Fibroblast of mammary gland (primary cell): ENCODE measurements around the gene HCFC1R1.

ENCODE experiments used
- DNase-seq: peaks from one replicate; pipeline ENCODE4 v3.0.0-alpha.2; 2010; ENCODE audit warnings: low read depth
- H3K4me3 ChIP-seq: 2 replicates; pipeline ENCODE4 v1.5.1; 2011; ENCODE audit warnings: low read depth, mild to moderate bottlenecking, low read length, moderate library complexity; ENCODE audit not compliant: control insufficient read depth
- TF ChIP-seq, protein P1 (sequence below): conservative IDR thresholded peaks from 2 replicates; pipeline ENCODE4 v1.5.1; 2011; ENCODE audit warnings: low read depth, low read length, inconsistent platforms; ENCODE audit not compliant: control insufficient read depth, insufficient read depth

HCFC1R1 gene

DNA sequence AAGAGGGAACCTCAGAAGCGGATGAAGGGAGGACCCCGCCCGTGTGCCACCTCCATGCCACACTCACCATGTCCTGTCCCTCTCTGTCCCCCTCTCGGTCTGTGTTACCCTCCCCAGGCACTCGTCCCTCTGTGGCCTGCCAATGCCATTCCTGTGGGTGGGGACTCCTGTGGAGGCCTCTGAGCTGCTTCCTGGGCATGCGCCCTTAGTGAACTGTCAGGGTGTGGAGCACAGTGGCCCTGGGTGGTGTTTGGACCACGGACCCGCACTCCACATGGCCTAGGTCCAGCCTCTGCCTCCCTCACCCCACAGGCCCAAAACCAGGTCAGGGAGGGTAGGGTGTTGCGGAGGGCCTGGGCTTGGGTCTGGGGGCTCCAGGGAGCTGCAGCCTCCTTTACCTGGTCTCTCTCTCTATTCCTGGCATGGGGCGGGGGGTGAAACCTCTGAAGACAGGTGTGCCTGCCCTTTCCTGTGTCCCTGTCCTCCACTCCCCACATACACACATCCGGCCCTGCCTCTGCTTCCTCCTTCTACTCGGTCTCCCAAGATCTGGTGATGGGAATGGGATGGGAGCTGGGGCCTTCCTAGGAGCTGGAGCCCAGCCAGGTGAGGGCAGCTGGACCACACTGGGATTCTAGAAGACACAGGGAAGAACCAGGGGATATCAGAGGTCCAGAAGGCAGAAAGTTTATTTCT, 32.0 kb downstream of the HCFC1R1 start:
- TF ChIP-seq, protein P1, sequence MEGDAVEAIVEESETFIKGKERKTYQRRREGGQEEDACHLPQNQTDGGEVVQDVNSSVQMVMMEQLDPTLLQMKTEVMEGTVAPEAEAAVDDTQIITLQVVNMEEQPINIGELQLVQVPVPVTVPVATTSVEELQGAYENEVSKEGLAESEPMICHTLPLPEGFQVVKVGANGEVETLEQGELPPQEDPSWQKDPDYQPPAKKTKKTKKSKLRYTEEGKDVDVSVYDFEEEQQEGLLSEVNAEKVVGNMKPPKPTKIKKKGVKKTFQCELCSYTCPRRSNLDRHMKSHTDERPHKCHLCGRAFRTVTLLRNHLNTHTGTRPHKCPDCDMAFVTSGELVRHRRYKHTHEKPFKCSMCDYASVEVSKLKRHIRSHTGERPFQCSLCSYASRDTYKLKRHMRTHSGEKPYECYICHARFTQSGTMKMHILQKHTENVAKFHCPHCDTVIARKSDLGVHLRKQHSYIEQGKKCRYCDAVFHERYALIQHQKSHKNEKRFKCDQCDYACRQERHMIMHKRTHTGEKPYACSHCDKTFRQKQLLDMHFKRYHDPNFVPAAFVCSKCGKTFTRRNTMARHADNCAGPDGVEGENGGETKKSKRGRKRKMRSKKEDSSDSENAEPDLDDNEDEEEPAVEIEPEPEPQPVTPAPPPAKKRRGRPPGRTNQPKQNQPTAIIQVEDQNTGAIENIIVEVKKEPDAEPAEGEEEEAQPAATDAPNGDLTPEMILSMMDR = no peak
- H3K4me3 ChIP-seq = no peak overlapping the region
- no peak for DNase-seq

GRCh38 chr16:2990891-2991290, 32.9 kb downstream of the HCFC1R1 start:
- no peak for DNase-seq
- TF ChIP-seq, protein P1 = no peak
- no peak overlapping the region for H3K4me3 ChIP-seq

GRCh38 chr16:2988590-2989099, 35.1 kb downstream of the HCFC1R1 start:
- DNase-seq = no peak
- H3K4me3 ChIP-seq = no peak overlapping the region
- TF ChIP-seq, protein P1 = no peak

DNA sequence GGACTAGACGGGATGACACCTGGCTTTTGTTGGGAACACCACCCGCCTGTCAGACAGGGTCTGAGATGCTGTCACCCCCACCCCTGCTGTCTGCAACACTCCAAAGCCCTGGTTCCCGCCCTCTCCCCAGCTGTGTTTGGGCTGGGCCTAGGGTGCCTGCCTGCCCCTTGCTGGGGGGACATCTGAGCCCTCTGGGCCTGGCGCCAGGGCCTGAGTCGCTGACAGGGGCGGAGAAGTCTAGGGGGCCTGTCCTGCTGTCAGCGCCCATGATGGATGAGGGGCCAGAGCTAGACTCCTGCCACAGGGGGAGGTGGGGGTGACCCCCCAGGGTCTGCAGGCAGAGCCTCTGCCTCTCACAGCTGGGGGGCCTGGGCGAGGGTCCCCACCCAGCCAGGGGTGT, 35.9 kb downstream of the HCFC1R1 start:
- TF ChIP-seq, protein P1 = no peak
- no peak overlapping the region for H3K4me3 ChIP-seq
- DNase-seq = no peak

DNA sequence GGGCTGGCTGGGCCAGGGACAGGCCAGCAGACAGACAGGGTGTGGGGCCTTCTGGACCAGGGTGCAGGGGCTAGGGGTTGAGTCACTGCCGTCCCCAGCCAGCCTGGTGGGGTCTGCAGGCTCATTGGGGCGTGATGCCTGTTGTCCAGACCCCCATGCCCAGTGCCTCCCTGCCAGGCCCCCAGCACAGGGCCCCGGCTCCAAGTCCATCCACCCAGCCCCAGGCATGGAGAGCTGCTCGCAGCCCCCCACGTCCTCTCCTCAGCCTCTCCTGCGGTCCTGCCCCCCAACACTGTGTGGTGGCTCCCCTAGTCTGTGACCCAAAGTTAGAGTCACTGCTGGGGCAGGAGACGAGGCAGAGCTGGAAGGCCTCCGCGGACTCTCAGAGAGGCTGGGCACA, 36.5 kb downstream of the HCFC1R1 start:
- TF ChIP-seq, protein P1 = no peak
- H3K4me3 ChIP-seq = no peak overlapping the region
- DNase-seq = no peak

DNA sequence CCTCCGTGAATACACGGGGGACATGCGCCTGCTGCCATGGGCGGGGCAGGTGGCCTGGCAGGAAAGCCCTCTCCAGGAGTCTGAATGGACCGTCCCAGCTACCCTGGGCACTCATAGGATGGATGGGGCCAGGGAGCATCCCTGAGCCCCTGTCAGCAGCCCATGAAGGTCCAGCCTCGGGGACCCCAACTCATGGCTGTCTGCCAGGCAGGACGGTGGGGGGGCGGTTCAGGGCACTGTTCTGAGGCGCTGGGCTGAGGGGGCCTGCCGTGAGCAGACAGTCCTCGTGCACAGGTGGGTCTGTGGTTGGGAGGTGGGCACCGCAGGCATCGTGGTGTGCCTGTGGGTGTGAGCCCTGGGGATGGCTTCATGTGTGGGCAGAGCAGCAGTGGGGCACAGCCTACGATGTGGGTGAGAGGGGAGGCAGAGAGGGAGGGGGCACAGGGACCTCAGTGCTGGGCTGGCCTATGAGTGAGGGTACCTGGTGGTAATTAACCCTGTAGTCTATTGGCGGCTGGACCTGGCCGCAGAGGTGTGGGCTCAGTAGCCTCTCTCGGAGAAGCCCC, 37.0 kb downstream of the HCFC1R1 start:
- no peak overlapping the region for H3K4me3 ChIP-seq
- DNase-seq = no peak
- TF ChIP-seq, protein P1 = no peak
